ENCODE measurements around the gene RABGAP1L. TPM values are rescaled to one million over a fixed set of nuclear protein-coding genes. Genes with fewer than 3 reads are reported as not detected.

Gene RABGAP1L
- total and polyA plus RNA-seq, 4 donors = 4.8 to 53.5 (median 18.8) TPM

GRCh38 chr1:174696026-174696821 is 536.9 kb downstream of the RABGAP1L start:
- Histone ChIP-seq H3K9ac (ENCODE audit: low read depth in 1 of 2, low read length in 2 of 2) (no peak overlapping the region), H3K4me3 (ENCODE audit: low read depth in 1 of 3, low read length in 3 of 3) (no peak overlapping the region), H3K27ac (ENCODE audit: low read depth in 1 of 2, low read length in 2 of 2) (no peak overlapping the region), H3K27me3 (ENCODE audit: control insufficient read depth in 4 of 4, insufficient read depth in 4 of 4, low read length in 3 of 4) (no peaks in the 10 kb centered on the region), H3K9me3 (ENCODE audit: control insufficient read depth in 4 of 4, low read length in 3 of 4) (no peaks in the 10 kb centered on the region), H3K36me3 (ENCODE audit: control insufficient read depth in 4 of 4, insufficient read depth in 3 of 4, low read depth in 1 of 4, low read length in 3 of 4) (no peaks in the 10 kb centered on the region), H3K4me1 (ENCODE audit: control insufficient read depth in 4 of 4, insufficient read depth in 4 of 4, low read length in 3 of 4) (no peaks in the 10 kb centered on the region)
- no peak for DNase-seq (ENCODE audit: low spot score)
- WGBS = 87% methylated on average over 5 of the region's 5 CpGs
- TF ChIP-seq FOXA1 (IDR thresholded peaks at IDR 0.05) = no peak
- no peak for TF ChIP-seq FOXA2 (IDR thresholded peaks at IDR 0.05)
- TF ChIP-seq RXRA (IDR thresholded peaks at IDR 0.05) = no peak
- TF ChIP-seq EGR1 (IDR thresholded peaks at IDR 0.05; ENCODE audit: low read depth in 2 of 2) = no peak
- TF ChIP-seq RAD21 (IDR thresholded peaks at IDR 0.05) = no peak

- no peaks in the 10 kb centered on the region for H3K9me3 ChIP-seq (ENCODE audit: control insufficient read depth in 4 of 4, low read length in 3 of 4)
These were observed 541.0 kb downstream of the RABGAP1L start for GRCh38 chr1:174700314-174700713.

More at GRCh38 chr1:174700314-174700713, 541.0 kb downstream of the RABGAP1L start:
- peaks cover 0 to 7% (median 6%) of the 10 kb centered on the region in 4 donors for H3K4me1 ChIP-seq (ENCODE audit: control insufficient read depth in 4 of 4, insufficient read depth in 4 of 4, low read length in 3 of 4)
- no peaks in the 10 kb centered on the region for H3K36me3 ChIP-seq (ENCODE audit: control insufficient read depth in 4 of 4, insufficient read depth in 3 of 4, low read depth in 1 of 4, low read length in 3 of 4)
- no peaks in the 10 kb centered on the region for H3K27me3 ChIP-seq (ENCODE audit: control insufficient read depth in 4 of 4, insufficient read depth in 4 of 4, low read length in 3 of 4)
- no peak overlapping the region for H3K4me3 ChIP-seq (ENCODE audit: low read depth in 1 of 3, low read length in 3 of 3)
- no peak overlapping the region for H3K9ac ChIP-seq (ENCODE audit: low read depth in 1 of 2, low read length in 2 of 2)
- TF ChIP-seq CTCF (IDR thresholded peaks at IDR 0.05; ENCODE audit: low read depth, low read length, missing input control) (no peak), NR2F2 (IDR thresholded peaks at IDR 0.05) (no peak), ZBTB33 (IDR thresholded peaks at IDR 0.05) (no peak), JUND (IDR thresholded peaks at IDR 0.05) (no peak), SP1 (IDR thresholded peaks at IDR 0.05) (no peak), YY1 (IDR thresholded peaks at IDR 0.05) (no peak), EGR1 (IDR thresholded peaks at IDR 0.05; ENCODE audit: low read depth in 2 of 2) (no peak), TAF1 (conservative IDR thresholded peaks at IDR 0.05) (no peak), MAX (IDR thresholded peaks at IDR 0.05) (no peak), HNF4A (conservative IDR thresholded peaks at IDR 0.05) (no peak), FOXA2 (IDR thresholded peaks at IDR 0.05) (no peak)
- WGBS = 93% methylated on average over 3 of the region's 3 CpGs
- no peak for DNase-seq (ENCODE audit: low spot score)
- H3K27ac ChIP-seq (ENCODE audit: low read depth in 1 of 2, low read length in 2 of 2) = no peak overlapping the region

Measured in liver (tissue), 9 donors.